Parathyroid adenoma (tissue), 2 donors: ENCODE measurements around the gene ALMS1.

Source experiments
- H2AFZ ChIP-seq: fragments of 300-600 bp; sonication (generic); one replicate; pipeline ENCODE4 v1.7.0; 2017; ENCODE audit warnings: antibody characterized with exemption, mild to moderate bottlenecking
- H3K27ac ChIP-seq: fragments of 300-600 bp; sonication (generic); one replicate; pipeline ENCODE4 v1.7.0; 2017
- H3K27me3 ChIP-seq: fragments of 300-600 bp; sonication (generic); one replicate; pipeline ENCODE4 v1.7.0; 2017; ENCODE audit warnings: low read length; ENCODE audit not compliant: control insufficient read depth, insufficient read depth
- H3K36me3 ChIP-seq: fragments of 300-600 bp; sonication (generic); one replicate; pipeline ENCODE4 v1.7.0; 2017; ENCODE audit warnings: low read length; ENCODE audit not compliant: control insufficient read depth, insufficient read depth
- H3K4me1 ChIP-seq: fragments of 300-600 bp; sonication (generic); one replicate; pipeline ENCODE4 v1.7.0; 2017; ENCODE audit warnings: control low read depth
- H3K4me2 ChIP-seq: fragments of 300-600 bp; sonication (generic); one replicate; pipeline ENCODE4 v1.7.0; 2017; ENCODE audit warnings: low read length
- H3K4me3 ChIP-seq: fragments of 300-600 bp; sonication (generic); one replicate; pipeline ENCODE4 v1.7.0; 2017; ENCODE audit warnings: low read depth, low read length
- H3K79me2 ChIP-seq: fragments of 300-600 bp; sonication (generic); one replicate; pipeline ENCODE4 v1.7.0; 2017; ENCODE audit warnings: control low read depth
- H3K9ac ChIP-seq: fragments of 300-600 bp; sonication (generic); one replicate; pipeline ENCODE4 v1.7.0; 2017; ENCODE audit warnings: mild to moderate bottlenecking
- H3K9me3 ChIP-seq: fragments of 300-600 bp; sonication (generic); one replicate; pipeline ENCODE4 v1.7.0; 2017; ENCODE audit warnings: low read length; ENCODE audit not compliant: control insufficient read depth
- CTCF ChIP-seq: fragments of 300-600 bp; sonication (generic); IDR thresholded peaks from one replicate; pipeline ENCODE4 v1.7.0; 2017; ENCODE audit warnings: antibody characterized with exemption, mild to moderate bottlenecking
- donor health status: primary hyperparathyroidism.

ALMS1 gene

GRCh38 chr2:73406996-73407395, 21.4 kb downstream of the ALMS1 start:
- H3K27ac ChIP-seq, result no peak overlapping the region
- H3K4me1 ChIP-seq, result no peaks in the 10 kb centered on the region
- H3K36me3 ChIP-seq, result no peaks in the 10 kb centered on the region
- no peak overlapping the region for H3K4me2 ChIP-seq
- H2AFZ ChIP-seq, result no peak overlapping the region
- no peaks in the 10 kb centered on the region for H3K27me3 ChIP-seq
- H3K9ac ChIP-seq, result no peak overlapping the region
- H3K9me3 ChIP-seq, result no peaks in the 10 kb centered on the region
- H3K79me2 ChIP-seq, result peaks cover 24% of the 10 kb centered on the region
- TF ChIP-seq CTCF, result no peak
- no peak overlapping the region for H3K4me3 ChIP-seq

GRCh38 chr2:73408198-73408597, 22.6 kb downstream of the ALMS1 start:
- TF ChIP-seq CTCF, result no peak
- Histone ChIP-seq H3K27ac (no peak overlapping the region), H3K4me3 (no peak overlapping the region), H3K36me3 (no peaks in the 10 kb centered on the region), H3K9me3 (no peaks in the 10 kb centered on the region), H3K27me3 (no peaks in the 10 kb centered on the region), H3K79me2 (peaks cover 20% of the 10 kb centered on the region), H2AFZ (no peak overlapping the region), H3K9ac (no peak overlapping the region), H3K4me1 (no peaks in the 10 kb centered on the region), H3K4me2 (no peak overlapping the region)

GRCh38 chr2:73414696-73415095, 29.1 kb downstream of the ALMS1 start:
- Histone ChIP-seq H3K4me2 (no peak overlapping the region), H3K27me3 (no peaks in the 10 kb centered on the region), H3K27ac (no peak overlapping the region), H3K9me3 (no peaks in the 10 kb centered on the region), H3K4me1 (no peaks in the 10 kb centered on the region), H3K9ac (no peak overlapping the region), H3K79me2 (peaks cover 17% of the 10 kb centered on the region), H3K4me3 (no peak overlapping the region), H2AFZ (no peak overlapping the region), H3K36me3 (no peaks in the 10 kb centered on the region)
- TF ChIP-seq CTCF, result no peak

- no peak overlapping the region for H3K27ac ChIP-seq
- no peaks in the 10 kb centered on the region for H3K27me3 ChIP-seq
- no peak overlapping the region for H3K4me3 ChIP-seq
- no peaks in the 10 kb centered on the region for H3K36me3 ChIP-seq
- H3K79me2 ChIP-seq, result peaks cover 9% of the 10 kb centered on the region
- H3K4me1 ChIP-seq, result no peaks in the 10 kb centered on the region
- H3K9ac ChIP-seq, result no peak overlapping the region
- H2AFZ ChIP-seq, result no peak overlapping the region
- no peaks in the 10 kb centered on the region for H3K9me3 ChIP-seq
- H3K4me2 ChIP-seq, result no peak overlapping the region
- no peak for TF ChIP-seq CTCF
These were observed 30.3 kb downstream of the ALMS1 start for GRCh38 chr2:73415906-73416305.

GRCh38 chr2:73418343-73418742, 32.7 kb downstream of the ALMS1 start:
- H3K79me2 ChIP-seq, result peaks cover 6% of the 10 kb centered on the region
- H3K36me3 ChIP-seq, result no peaks in the 10 kb centered on the region
- no peak overlapping the region for H3K27ac ChIP-seq
- no peaks in the 10 kb centered on the region for H3K4me1 ChIP-seq
- no peak overlapping the region for H3K4me3 ChIP-seq
- no peak overlapping the region for H2AFZ ChIP-seq
- no peak for TF ChIP-seq CTCF
- no peaks in the 10 kb centered on the region for H3K9me3 ChIP-seq
- H3K9ac ChIP-seq, result no peak overlapping the region
- H3K27me3 ChIP-seq, result no peaks in the 10 kb centered on the region
- no peak overlapping the region for H3K4me2 ChIP-seq
